Hair follicular keratinocyte (primary cell): ENCODE data around the gene MXRA7. TPM values are rescaled to one million over a fixed set of nuclear protein-coding genes. Genes with fewer than 3 reads are reported as not detected.

Source experiments
- total RNA-seq: library from RNA; depleted of rRNA; stranded (reverse); fragments of >200 nt; gene quantifications from 2 replicates; pipeline ENCODE4 v1.2.3, GENCODE V29; 2015

Gene MXRA7
- total RNA-seq = 94.5 and 125 TPM in 2 replicates

GRCh38 chr17:76710863-76711611 lies at the start of gene MXRA7:
TSS of gene MXRA7 (minus strand) at chr17:76710965. CDS start at chr17:76710946, 19 bp downstream.

DNA sequence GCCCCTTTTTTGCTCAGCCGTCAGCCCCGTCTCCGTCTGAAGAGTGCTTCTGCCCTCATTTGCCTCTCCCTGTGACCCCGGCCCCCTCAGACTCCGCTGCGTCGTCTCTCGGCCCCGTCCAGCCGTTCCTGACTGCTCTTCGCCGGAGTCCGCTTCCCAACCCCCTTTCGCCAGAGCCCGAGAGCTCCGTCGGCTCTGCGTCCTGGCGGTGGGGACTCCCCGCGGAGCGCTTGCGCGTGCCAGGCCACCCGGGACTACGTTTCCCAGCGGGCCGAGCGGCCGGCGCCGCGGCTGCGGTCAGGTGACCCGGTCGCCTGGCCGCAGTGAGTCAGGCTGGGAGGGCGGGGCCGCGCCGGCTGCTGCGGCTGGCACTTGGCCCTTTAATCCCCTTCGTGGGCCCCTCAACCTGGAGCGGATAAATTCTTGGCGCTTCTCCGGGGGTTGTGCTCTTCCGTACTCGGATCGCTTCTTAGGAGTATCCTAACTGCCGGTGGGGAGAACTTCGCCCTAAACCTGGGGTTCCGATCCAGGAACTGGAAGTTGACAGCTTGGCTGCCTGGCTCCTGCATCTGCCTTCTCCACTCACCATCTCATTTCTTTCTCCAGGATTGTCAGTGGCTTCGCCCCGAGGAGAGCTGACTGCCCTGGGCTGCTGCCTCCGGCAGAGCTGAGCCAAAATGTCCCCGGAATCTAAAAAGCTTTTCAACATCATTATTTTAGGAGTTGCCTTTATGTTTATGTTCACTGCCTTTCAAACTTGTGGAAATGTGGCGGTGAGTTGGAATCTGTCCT lies 27.1 kb upstream of the MXRA7 start, which contains the start of gene MFSD11:
MFSD11 (plus strand) TSS at position 444 of the 792 bp plus-strand sequence; CDS start at position 678, 234 bp downstream.

GRCh38 chr17:76737082-76737675 lies 26.4 kb upstream of the MXRA7 start, which contains the start of gene SRSF2:
TSS of gene SRSF2 (minus strand) at chr17:76737331. CDS start at chr17:76737160, 171 bp downstream.

GRCh38 chr17:76726776-76727718 lies 16.3 kb upstream of the MXRA7 start, which contains the start of gene METTL23:
TSS of gene METTL23 (plus strand) at chr17:76726839. CDS start at chr17:76729711, 2,872 bp downstream.

DNA sequence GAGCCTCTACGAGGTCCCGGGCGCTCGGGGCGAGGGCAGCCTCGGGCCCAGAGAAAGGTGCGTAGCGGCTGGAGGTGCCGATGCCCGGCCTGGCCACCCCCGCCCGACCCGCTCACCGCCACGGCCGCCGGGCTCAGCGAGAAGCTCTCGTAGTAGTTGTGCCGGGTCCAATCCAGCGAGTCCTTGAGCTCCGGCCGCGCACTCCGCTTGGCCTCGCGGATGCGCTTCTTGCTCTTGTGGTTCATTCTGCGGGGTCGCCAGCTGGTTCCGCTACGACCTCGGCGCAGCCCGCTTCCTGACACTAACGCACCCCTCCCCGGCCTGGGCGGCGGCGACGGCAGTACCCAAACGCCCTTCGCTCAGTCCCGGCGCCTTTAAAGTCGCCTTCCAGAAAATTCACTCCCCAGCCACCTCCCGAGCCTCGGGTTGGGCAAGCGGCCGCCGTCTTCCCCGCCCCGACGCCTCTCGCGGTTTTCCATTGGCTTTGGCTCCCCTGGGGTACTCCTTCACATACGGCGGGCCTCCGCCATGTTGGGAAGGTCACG lies 15.5 kb upstream of the MXRA7 start, which contains the start of gene JMJD6:
JMJD6 (minus strand) TSS at position 376 of the 545 bp plus-strand sequence; CDS start at position 245, 131 bp downstream.

GRCh38 chr17:76643553-76644148 lies 67.1 kb downstream of the MXRA7 start, which contains the start of gene ST6GALNAC1:
TSS of gene ST6GALNAC1 (minus strand) at chr17:76643757. CDS start at chr17:76643638, 119 bp downstream.

Other genes with a start within 250 kb of the MXRA7 start
- gene AANAT, start 243.4 kb downstream of the MXRA7 start, total RNA-seq = not detected in 2 replicates
- 35.3 and 73.6 TPM in 2 replicates for gene RHBDF2, start 209.5 kb downstream of the MXRA7 start, total RNA-seq
- gene CYGB, start 173.3 kb downstream of the MXRA7 start, total RNA-seq = 44.7 and 52.3 TPM in 2 replicates
- gene PRCD, start 170.9 kb downstream of the MXRA7 start, total RNA-seq = 0.84 and 1.4 TPM in 2 replicates
- 62.4 and 139 TPM in 2 replicates for gene ST6GALNAC2, start 125.1 kb downstream of the MXRA7 start, total RNA-seq
- not detected in 2 replicates for gene ST6GALNAC1, start 67.2 kb downstream of the MXRA7 start, total RNA-seq
- gene JMJD6, start 15.6 kb upstream of the MXRA7 start, total RNA-seq = 22.1 and 27.0 TPM in 2 replicates
- 24.5 and 34.8 TPM in 2 replicates for gene METTL23, start 15.9 kb upstream of the MXRA7 start, total RNA-seq
- 135 and 266 TPM in 2 replicates for gene SRSF2, start 26.4 kb upstream of the MXRA7 start, total RNA-seq
- gene MFSD11, start 27.2 kb upstream of the MXRA7 start, total RNA-seq = 10.5 and 12.3 TPM in 2 replicates
- gene MGAT5B, start 157.4 kb upstream of the MXRA7 start, total RNA-seq = 0.15 and 0.39 TPM in 2 replicates